RPMI7951 (cell line): ENCODE measurements around the gene DPH1. TPM values are rescaled to one million over a fixed set of nuclear protein-coding genes. Genes with fewer than 3 reads are reported as not detected.

Source experiments
- DNase-seq: peaks from one replicate; pipeline ENCODE4 v3.0.0-alpha.2; 2012; ENCODE audit warnings: low read depth
- total RNA-seq: library from RNA; depleted of rRNA; stranded (reverse); fragments of >200 nt; shearing (Covaris generic); gene quantifications from 2 replicates; pipeline ENCODE4 v1.2.3, GENCODE V29; 2014

Gene DPH1
- total RNA-seq, 1 experiment from 2014 or later: 16.3 TPM

DNA sequence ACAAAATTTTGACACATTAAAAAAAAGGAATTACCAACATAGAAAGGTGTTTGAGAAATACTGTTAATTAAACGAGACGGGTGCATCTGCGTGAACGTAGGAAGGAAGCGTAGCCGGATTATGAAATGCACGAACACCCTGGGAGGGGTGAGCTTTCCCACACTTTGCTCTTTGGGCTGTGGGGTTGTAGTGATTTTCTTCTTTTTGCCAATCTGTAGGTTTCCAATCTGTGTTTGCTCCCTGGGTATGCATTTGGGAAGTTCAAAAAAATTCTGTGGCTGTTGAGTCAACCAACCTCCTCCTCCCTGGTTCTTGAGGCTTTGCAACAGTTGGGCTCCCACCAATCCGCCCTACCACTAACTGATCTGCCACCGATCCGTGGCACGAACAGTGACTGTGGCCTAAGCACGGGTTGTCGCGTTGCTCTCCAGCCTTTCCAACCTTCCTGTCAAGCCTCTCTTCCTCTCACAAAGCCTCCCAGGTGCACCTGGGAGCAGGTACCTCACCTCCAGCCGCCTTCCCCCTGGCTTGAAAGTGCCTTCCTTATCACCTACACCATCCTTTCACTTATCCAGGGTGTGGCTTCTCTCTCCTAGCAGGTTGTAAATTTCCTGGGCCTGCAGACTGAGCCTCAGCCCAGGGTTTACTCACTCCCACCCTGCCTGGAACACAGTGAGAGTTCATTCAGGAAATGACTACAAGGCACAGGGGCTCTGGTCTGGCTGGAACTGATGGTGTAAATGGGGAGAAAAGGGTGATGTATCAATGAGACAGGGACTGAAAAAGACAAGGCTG, 21.4 kb upstream of the DPH1 start:
- no peak for DNase-seq

DNA sequence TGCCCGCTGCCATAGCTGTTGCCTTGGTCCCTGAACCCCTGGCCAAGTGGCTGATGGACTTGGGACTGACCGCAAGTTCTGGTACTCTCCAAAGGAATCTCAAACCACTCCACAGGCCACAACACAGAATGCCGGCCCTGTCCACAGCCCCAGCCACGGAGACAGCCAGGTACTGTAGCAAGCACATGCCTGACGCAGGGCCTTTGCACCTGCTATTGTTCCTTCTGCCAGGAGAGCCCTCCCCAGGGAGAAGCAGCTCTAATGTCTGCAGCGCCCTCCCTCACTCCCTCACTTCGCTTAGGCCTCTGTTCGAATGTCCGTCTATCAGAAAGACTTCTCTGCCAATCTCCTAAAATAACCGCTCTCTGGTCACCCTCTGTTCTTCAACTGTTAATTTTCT, 20.2 kb upstream of the DPH1 start:
- no peak for DNase-seq

DNA sequence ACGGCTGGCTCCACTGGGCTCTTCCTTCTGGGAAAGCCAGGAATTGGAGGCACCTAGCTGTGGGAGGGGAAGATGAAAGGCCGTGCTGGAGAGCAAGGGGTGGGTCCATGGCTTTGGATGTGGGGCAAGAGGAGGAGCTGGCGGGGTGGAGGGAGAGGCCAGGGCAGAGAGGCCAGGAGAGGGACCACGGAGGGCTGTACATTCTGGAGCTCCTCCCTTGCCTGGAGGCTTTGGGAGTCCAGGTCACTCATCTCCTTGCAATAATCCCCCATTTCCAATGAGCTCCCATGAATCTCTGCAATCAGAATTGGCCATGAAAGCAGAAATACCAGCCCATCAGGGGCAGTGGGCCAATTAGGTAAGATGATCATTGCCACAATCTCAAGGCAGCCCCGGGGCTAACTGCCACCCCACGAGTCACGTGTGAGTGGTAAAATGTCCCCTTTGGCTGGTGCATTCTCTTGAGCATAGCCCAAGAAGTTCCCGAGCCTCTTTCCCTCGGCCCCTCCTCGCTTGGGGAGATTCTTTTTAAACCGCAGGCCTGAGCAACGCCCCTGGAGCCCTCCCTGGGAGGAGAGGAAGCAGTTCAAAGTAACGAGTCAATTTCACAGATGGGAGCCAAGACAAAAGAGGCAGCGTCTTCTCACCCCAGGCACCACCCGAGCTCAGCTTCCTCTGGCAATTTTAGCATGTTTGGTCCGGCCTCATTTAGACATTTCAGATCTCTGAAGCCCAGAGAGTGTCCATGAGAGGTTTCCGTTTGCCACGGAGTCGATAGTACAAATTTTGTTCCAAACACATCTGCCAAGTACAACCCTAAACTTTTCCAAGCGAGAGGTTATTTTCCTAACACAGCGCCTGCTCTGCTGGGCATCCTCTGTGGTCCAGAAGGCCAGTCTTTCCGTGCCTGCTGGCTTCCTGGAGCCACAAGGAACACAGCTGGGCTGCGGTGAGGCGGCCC, 18.3 kb upstream of the DPH1 start:
- DNase-seq: peak; percentile 97

DNA sequence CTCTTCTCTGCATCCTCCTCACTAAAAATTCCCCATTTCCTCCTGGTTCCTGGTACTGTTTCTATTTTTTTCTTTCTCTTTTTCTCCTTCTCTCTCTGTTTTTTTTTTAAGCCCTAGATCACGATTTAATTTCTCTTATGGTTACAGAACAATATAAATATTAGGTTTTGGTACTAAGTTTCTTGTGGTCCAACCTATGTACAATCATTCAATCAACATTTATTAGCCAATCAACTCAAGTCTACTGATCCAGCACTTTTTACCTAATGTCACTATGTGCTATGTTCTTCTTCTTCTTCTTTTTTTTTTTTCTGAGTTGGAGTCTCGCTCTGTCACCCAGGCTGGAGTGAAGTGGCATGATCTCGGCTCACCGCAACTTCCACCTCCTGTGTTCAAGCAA, 17.5 kb upstream of the DPH1 start:
- no peak for DNase-seq

DNA sequence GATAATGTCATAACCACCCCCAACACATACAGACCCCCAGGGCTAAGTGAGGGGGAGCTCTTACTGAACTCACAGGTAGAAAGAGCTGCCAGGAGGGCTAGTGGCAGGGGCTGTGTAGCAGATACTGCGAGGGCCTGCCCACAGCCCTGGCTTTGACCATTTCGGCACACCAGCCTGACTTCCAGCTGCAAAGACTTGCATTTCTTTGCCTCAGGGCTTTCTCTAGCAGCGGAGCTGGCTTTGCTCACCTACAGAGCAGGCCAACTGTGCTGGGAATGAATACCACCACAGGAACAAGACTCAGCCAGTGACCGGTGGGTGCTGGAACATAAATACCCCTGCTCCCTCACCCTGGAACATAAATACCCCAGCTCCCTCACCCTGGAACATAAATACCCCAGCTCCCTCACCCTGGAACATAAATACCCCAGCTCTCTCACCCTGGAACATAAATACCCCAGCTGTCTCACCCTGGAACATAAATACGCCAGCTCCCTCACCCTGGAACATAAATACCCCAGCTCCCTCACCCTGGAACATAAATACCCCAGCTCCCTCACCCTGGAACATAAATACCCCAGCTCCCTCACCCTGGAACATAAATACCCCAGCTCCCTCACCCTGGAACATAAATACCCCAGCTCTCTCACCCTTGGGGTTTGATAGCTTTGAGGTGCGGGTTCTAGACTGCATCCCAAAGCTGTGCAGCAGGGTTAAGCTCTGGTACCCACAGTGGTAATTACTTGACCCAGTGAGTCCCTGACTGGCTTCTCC, 16.5 kb upstream of the DPH1 start:
- peak; percentile 76 for DNase-seq

DNA sequence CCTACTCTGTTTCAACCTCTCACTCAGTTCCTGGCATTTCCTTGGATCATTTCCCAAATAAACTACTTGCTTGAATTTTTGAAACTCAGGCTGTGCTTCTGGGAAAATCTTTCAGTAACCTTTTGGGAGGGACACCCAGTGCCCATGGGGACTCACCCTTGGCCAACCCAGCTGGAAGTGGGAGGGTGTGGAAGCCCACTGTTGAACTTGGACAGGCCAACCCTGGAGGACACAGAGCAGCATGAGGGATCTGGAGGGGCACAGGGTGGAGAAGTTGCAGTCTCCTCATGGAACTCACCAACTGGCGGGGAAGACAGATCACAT, 16.0 kb upstream of the DPH1 start:
- no peak for DNase-seq

DNA sequence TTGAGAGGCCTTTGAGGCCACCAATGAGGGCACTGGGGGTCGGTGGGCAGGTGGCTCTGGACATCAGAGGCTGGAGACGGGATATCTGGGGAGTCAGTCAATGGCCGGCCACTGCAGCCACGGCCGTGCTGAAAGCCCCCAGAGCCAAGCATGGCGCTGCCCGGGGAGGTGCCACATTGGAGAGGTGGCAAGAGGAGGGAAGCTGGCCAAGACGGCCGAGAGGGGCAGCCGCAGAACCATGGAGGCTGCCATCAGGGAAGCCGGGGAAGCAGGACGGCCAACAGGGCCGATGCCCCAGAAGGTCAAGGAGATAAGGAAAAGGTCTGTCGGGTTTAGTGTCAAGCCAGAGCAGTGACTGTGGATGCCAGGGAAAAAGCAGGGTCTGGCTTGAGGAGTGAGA, 14.6 kb upstream of the DPH1 start:
- DNase-seq: no peak

DNA sequence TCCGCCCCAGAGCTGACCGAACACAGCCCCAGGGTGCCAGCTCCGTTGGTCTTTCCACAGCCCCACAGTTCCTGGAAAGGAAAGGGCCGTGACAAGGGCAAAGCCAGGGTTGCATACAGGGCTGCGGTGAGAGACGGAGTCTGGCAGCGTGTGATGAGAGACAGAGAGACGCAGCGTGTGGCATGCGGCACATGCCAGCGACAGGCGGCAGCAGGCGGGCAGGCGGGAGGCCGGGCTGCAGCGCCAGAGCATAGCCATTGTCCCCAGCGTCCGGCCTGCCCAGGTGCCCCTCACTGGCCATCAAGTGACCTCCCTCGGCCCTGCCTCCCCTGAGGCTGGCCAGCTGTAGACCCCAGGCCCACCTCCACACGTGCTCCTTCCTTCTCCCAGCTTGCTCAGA, 13.5 kb upstream of the DPH1 start:
- no peak for DNase-seq

DNA sequence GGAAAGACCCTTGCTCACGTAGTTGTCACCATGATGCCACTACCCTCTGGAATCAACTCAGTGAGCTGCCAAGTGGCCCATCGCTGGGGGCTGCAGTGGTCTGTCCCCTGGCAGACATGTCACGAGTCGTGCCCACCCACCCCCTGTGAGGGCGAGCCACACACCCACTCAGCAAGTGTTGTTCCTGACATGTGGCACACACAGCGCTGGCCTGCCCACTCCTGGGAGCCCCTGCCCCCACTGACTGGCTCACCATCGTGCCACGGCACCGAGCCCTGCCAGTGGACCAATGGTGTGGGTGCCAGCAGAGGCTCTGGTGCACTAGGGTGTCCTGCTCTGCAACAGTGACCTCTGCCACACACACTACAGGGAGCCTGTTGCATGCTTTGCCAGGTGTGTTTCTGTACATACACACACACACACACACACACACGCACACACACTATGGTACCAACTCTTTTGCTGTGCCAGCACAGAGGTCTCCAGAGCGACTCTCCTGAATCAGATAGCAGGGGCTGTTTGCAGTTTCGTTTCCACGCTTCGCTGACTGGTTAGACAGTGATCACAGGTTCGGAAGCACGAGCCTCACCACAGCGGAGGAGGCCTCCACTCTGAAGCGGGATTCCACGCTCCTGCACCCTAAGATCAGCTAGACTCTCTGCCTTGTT, 12.5 kb upstream of the DPH1 start:
- DNase-seq: no peak

DNA sequence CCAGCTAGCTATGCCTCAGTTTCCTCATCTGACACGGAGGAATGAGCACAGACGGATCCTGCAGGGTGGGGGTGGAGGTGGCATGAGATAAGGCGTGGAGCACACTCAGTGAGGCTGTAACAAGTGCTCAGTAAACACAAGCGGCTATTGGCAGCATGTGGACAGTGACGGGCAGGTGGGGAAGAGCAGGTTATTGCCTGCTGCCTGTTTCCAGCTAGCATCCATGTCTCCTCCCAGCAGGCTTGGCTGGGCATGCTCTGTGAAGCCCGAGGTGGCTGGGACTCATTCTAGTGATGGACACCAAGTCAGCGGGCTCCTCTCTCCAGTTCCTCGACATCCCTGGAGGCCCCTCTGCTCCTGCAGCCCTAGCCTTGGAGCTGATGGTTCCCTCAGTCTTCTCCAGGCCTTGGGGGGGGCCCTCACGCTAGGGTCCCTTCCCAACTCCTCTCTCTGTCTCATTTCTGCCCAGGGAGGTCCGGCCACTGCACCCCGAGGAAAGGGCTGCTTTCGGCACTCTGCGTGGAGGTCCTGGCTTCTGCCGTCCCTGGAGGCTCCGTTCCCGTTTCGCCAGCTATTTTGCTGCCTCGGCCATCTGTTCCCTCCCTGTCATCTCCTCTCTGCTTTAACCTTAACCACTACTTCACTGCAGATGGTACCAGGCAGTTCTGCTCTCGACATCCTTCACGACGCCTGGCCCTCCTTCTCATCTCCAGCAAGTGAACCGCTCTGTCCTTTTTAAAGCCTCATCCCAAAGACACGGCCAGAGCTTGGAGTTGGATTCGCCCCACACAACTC, 11.0 kb upstream of the DPH1 start:
- no peak for DNase-seq

DNA sequence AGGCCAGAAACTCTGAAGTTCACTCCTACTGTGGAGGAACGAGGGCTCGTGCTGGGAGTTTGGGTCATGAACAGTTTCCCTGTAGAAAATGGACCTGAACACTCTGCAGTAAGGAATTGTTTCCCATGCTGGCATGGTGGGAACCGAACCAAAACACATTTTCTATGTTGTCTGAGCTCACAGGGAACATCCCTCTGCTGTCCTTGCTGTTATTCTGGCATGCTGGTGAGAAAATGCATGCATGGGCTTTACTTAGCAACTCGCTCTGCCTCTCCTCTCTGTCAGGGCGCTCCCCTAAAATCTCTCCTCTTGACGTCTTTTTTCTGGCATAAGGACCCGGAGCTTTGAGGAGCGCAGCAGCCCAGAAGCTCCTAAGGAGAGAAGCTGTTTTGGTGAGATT, 10.2 kb upstream of the DPH1 start:
- no peak for DNase-seq

DNA sequence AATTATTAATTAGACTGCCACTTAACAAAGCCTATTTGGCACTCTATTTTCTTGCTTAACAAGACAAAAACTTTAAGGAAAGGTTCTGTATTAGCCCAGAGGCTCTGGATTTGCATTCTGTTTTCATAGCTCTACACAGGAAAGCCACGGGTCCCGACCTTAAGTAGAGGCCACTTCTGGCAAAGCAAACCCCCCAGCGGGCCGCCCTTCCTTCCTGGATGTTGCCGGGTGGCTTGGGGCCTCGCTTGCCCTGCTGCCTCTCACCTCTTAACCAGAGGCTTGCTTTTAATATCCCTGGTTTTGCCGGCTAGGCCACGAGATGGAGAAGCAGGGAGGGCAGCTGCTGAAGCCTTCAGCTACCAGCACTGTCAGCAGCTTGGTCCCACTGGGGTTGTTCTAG, 9.2 kb upstream of the DPH1 start:
- DNase-seq: no peak

DNA sequence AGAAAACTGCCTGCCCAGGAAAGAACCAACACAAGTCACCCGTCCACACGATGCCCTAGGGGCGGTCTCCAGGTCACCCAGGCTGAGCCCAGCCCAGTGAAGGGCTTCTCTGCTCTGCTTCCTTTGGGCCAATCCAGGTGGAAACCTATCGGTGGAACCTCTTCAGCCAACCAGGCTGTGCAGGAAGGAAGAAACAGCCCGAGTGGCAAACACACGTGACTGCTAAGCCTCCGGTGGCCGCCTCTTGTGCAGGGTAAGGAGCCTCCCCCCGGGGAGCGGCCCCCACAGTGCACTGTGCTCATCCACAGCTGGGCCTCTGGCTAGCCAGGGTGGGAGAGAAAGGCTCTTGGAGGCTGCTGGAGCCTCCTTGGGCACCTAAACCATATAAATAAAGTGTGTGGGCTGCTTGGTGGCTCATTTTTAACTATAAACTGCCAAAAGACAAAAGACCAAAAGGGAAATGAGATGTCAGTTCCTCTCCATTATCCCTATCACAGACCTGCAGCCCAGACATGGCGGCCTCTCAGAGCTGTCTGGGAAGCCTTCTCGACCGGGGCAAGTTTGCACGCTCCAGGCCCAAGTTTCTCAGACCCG, 7.2 kb upstream of the DPH1 start:
- DNase-seq: no peak

DNA sequence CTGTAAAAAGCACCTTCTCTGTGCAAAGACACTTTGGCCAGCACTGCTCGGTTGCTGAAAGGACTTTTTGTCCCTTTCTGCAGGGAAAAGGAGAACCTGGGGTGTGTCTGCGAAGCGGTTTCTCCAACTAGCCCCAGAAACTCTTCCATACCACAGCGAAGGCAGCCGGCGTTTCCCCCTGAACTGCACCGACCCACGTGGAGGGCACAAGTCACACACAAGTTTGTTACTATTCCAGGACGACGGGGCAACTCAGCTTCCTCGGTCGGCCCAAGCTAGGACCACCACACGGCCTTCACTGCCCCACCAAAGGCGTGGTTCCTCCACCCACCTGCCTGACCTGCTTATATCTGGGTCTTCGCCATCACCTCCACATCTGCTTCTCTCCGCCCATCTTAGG, 6.7 kb upstream of the DPH1 start:
- DNase-seq: no peak

DNA sequence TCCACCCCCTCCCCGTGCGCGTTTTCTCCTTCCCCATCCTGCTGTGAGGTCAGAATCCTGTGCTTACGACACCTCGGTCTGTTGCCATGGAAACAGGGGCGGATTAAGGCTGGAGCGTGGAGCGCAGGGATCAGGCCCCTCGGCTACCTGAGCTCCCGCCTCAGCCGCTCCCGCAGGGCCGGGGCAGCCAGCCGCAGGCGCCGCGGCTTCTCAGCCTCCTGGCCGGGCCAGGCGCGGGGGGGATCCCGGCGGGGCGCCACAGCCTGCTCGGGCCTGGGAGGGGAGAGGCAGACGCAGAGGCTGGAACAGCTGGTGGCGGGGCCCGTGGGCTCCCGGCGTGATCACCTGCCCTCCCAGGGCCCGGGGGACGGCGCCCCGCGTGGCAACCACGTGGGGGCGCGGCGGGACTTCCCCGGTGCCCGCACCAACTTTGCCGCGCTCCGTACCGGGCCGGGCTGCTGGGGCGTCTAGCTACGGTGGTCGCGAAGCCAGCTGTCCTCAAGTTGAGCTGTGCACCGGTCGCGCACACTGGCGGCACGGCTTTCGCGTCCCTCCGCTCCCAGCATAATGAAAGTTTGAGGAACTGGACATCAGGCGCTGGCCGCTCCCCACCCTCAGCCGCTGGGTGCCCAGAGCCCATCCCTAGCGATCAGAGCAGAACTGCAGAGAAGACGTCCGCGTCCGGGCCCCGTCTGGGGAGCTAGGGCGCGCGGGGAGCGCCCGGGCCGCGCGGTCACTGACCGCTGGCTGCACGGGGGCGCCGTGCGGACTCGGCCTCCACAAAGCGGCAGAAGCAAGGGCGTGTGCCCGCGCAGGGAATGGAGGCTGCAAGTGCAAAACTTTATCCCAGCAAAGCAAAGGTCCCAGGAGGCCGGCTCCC, 6.0 kb upstream of the DPH1 start:
- peak; percentile 61 for DNase-seq

DNA sequence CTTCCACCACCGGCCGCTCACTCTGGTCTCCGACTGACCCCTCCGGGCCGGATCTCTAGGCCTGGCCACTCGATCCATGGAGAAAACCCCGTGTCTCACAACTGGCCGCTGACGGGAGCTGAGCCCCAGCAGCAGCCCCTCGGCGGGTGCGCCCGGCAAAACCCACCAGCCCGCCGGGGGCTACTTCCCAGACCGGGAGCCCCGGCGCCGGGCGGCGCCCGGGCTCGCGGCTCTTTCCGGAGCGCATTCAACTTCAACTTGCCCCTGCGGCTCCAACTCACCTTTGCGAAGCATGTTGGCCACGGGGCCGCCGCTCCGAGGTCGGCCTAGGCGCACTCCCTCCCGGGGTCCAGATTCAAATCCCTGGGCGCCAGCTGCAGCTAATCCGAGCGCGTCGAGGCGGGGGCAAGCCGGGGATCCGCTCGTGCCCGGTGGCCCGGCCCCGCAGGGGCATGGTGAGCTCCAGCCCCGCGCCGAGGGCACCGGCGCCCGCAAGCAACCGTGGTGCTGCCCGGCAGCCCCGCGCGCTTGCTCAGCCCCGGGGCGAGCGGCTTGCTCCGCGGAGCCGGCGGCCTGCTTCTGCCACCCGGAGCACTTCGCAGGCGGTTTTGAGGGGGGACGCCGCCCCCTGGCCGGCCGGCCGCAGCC, 5.3 kb upstream of the DPH1 start:
- no peak for DNase-seq

DNA sequence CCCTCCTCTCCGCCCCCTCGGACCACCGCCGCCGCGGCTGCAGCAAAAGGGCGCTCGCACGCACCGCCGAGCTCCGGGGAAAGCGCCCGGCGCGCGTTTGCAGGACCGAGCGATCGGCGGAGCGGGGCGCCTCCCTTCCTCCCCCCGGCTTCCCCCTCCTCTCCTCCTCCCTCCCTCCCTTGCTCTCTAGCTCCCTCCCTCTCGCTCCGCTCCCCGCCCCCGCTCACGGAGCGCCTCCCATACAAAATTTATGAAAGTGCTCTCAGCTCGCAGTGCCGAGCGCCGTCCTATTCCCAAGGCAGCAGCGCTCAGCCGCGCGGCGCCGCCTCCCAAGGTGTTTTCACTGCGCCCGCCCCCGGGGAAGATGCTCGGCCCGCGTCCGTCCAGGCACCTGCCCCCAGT, 4.7 kb upstream of the DPH1 start, which contains the start of gene RTN4RL1:
Gene RTN4RL1, minus strand, starts transcription at position 115 of the 402 bp plus-strand sequence. CDS start 469 bp downstream, outside the sequence.
- peak; percentile 84 for DNase-seq

DNA sequence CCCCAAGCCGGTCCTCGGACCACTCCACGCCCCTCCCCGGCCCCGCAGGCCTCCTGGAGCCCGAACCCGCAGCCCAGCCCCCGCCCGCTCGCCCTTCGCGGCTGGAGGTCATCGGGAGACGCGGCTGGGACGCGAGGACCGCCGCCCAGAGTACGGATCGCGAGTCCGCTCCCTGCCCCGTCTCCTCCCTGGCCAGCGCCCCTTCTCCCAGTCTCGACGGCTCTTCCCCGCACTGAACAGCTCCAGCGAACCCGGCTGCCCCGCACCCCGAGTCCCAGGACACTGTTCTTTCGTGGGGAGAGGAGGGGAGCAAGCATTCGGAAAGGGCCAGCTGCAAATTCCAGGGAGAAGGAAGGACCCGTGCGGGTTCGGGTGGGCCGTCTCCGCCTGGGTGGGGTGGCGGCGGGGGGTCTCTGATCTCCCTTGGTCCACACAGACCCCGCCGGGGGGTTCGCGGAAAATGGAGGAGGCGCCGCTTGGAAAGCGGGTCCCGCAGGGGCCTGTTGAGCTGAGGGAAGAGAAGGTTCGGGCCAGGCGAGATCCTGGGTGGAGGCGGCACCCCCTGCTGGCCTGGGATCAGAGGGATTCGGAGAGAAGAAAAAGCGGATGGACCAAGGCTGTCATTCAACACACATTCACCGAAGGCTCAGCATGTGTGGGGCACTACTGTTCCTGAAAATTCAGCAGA, 4.2 kb upstream of the DPH1 start:
- DNase-seq: peak; percentile 73
